Activated CD4-positive, alpha-beta T cell treated with anti-CD3 and anti-CD28 coated beads, Interleukin-10, Interleukin-2, amounts not matched to agents 100 ng/mL and 50 ng/mL, durations not matched to agents 16 hours and 8 hours (primary cell): ENCODE results near the gene ADAMTS20.

Experiments used
- DNase-seq: peaks from one replicate; pipeline ENCODE4 v3.0.0-alpha.2; 2020

The ADAMTS20 gene

GRCh38 chr12:43312991-43313505, 239.0 kb downstream of the ADAMTS20 start:
- no peak for DNase-seq

- no peak for DNase-seq
These were observed 241.4 kb downstream of the ADAMTS20 start for GRCh38 chr12:43310596-43310995.

GRCh38 chr12:43309959-43310358, 242.0 kb downstream of the ADAMTS20 start:
- DNase-seq, result no peak

DNA sequence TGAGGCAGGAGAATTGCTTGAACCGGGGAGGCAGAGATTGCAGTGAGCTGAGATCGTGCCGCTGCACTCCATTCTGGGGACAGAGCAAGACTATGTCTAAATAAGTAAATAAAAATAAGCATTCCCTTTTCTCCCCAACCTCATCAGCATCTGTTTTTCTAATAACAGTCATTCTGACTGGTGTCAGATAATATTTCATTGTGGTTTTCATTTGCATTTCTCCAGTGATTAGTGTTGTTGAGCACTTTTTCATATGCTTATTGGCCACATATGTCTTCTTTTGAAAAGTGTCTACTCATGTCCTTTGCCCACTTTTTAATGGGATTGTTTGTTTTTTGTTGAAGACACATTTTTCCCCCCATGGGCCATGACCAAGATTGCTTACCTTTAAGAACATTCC, 243.2 kb downstream of the ADAMTS20 start:
- no peak for DNase-seq

DNA sequence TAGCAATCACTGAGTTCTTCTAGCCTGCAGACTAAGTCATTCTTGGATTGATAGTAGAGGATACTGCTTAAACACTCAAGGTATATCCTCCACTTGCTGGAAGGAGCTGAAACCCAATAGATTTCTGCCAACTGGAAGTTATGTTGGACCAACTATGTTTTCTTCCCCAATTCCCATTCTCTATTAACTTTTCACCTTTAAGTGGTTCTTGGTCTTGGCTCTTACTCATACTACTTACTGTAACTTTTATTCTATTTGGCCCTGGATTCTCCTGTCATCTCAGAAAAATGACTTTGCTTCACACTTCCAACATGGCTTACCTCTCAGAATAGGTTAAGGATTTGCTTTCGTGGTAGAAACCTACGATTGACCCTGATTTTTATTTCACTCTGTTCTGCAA, 244.9 kb downstream of the ADAMTS20 start:
- DNase-seq, result no peak

- DNase-seq, result no peak
These were observed 245.9 kb downstream of the ADAMTS20 start for GRCh38 chr12:43306066-43306465.

DNA sequence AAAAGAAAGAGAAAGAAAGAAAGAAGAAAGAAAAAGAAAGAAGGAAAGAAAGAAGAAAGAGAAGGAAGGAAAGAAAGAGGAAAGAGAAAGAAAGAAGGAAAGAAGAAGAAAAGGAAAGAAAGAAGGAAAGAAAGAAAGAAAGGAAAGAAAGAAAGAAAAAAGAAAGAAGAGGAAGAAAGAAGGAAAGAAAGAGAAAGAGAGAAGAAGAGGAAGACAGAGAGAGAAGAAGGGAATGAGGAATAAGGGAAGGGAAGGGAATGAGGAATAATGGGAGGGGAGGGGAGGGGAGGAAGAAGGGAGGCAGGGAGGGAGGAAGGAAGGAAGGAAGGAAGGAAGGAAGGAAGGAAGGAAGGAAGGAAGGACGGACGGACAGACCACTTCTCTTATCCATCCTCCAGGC, 246.9 kb downstream of the ADAMTS20 start:
- no peak for DNase-seq
